GM18873 (cell line): ENCODE results near the gene CANT1.
"Not testable (repeated sequence)": the region's sequence is repeated elsewhere in the genome, so short reads cannot be mapped to it uniquely, and the experiment has no call there.

Source experiments
- ATAC-seq: cut with Tn5 transposase; IDR thresholded peaks from one replicate; pipeline ENCODE4 v1.9.1; 2021; ENCODE audit warnings: mild to moderate bottlenecking, moderate library complexity, moderate number of reproducible peaks; ENCODE audit not compliant: unreplicated experiment, low FRiP score

The CANT1 gene

GRCh38 chr17:78966123-78966813, 43.3 kb downstream of the CANT1 start:
- no peak for ATAC-seq

GRCh38 chr17:78965491-78965924, 44.1 kb downstream of the CANT1 start:
- ATAC-seq: no peak

- no peak for ATAC-seq
Observed at GRCh38 chr17:78963378-78963777, 46.2 kb downstream of the CANT1 start.

- ATAC-seq: not testable (repeated sequence)
Observed at GRCh38 chr17:78962984-78963348, 46.6 kb downstream of the CANT1 start.

GRCh38 chr17:78962345-78962983, 47.1 kb downstream of the CANT1 start:
- no peak for ATAC-seq

GRCh38 chr17:78961571-78961970, 48.0 kb downstream of the CANT1 start:
- no peak for ATAC-seq

- no peak for ATAC-seq
Observed at GRCh38 chr17:78960928-78961327, 48.6 kb downstream of the CANT1 start.

- no peak for ATAC-seq
Observed at GRCh38 chr17:78959803-78960202, 49.8 kb downstream of the CANT1 start.

GRCh38 chr17:78958641-78959127, 50.9 kb downstream of the CANT1 start:
- ATAC-seq: no peak

GRCh38 chr17:78957128-78957527, 52.4 kb downstream of the CANT1 start:
- no peak for ATAC-seq

- ATAC-seq: no peak
Observed at GRCh38 chr17:78956254-78956653, 53.3 kb downstream of the CANT1 start.

- ATAC-seq: no peak
Observed at GRCh38 chr17:78954684-78955083, 54.9 kb downstream of the CANT1 start.

GRCh38 chr17:78953356-78954350, 55.9 kb downstream of the CANT1 start:
- no peak for ATAC-seq

- no peak for ATAC-seq
Observed at GRCh38 chr17:78952706-78953105, 56.9 kb downstream of the CANT1 start.

- ATAC-seq: no peak
Observed at GRCh38 chr17:78951967-78952551, 57.5 kb downstream of the CANT1 start.

- no peak for ATAC-seq
Observed at GRCh38 chr17:78950870-78951269, 58.7 kb downstream of the CANT1 start.

- ATAC-seq: no peak
Observed at GRCh38 chr17:78947235-78948149, 62.1 kb downstream of the CANT1 start.

- ATAC-seq: no peak
Observed at GRCh38 chr17:78946631-78947030, 62.9 kb downstream of the CANT1 start.

GRCh38 chr17:78946131-78946530, 63.4 kb downstream of the CANT1 start:
- ATAC-seq: no peak
